Measurements from ENCODE around the gene SUCLG2.

DNA sequence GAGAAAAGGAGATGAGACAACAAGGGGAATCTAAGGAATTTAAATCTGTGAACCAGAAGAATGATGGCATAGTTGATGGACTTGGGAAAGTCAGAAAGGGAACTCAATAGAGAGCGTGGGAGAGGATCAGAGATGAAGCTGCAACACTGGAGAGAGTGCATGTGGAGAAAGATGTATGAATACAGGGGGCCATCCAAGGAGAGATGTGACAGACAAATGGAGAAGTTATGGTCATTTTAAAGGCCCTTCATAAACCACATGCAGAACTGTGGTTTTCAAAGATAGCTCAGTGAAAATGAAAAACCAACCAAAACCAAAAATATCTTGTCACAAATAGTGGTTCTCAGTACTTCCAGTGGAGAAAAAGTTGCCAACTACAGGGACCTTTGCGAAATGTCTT, 265.2 kb downstream of the SUCLG2 start:
- TF ChIP-seq, protein P1, sequence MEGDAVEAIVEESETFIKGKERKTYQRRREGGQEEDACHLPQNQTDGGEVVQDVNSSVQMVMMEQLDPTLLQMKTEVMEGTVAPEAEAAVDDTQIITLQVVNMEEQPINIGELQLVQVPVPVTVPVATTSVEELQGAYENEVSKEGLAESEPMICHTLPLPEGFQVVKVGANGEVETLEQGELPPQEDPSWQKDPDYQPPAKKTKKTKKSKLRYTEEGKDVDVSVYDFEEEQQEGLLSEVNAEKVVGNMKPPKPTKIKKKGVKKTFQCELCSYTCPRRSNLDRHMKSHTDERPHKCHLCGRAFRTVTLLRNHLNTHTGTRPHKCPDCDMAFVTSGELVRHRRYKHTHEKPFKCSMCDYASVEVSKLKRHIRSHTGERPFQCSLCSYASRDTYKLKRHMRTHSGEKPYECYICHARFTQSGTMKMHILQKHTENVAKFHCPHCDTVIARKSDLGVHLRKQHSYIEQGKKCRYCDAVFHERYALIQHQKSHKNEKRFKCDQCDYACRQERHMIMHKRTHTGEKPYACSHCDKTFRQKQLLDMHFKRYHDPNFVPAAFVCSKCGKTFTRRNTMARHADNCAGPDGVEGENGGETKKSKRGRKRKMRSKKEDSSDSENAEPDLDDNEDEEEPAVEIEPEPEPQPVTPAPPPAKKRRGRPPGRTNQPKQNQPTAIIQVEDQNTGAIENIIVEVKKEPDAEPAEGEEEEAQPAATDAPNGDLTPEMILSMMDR (conservative IDR thresholded peaks at IDR 0.05 in 1 of 2, IDR thresholded peaks at IDR 0.05 in 1 of 2; ENCODE audit: low read depth in 1 of 2, low read length in 2 of 2), result no peak
- TF ChIP-seq EZH2 (IDR thresholded peaks at IDR 0.05; ENCODE audit: low read length, missing control alignments), result no peak
